Trophoblast cell (in vitro differentiated cells and primary cell): ENCODE results near the gene SETD4.
A peak's percentile ranks its signal among the peaks of the same experiment; 100 is the strongest.

ENCODE experiments used
- DNase-seq, 2 donors: peaks; one replicate each; pipeline ENCODE4 v3.0.0-alpha.2; 2016
- H2AFZ ChIP-seq: 2 replicates; pipeline ENCODE4 v1.6.1; 2013; ENCODE audit warnings: low read length, moderate library complexity, mild to moderate bottlenecking; ENCODE audit not compliant: insufficient read depth, poor library complexity
- H2AK5ac ChIP-seq: 2 replicates; pipeline ENCODE4 v1.6.1; 2013; ENCODE audit warnings: mild to moderate bottlenecking, low read length
- H2BK120ac ChIP-seq: 2 replicates; pipeline ENCODE4 v1.6.1; 2013; ENCODE audit warnings: low read length, mild to moderate bottlenecking, moderate library complexity; ENCODE audit not compliant: insufficient read depth, poor library complexity
- H2BK12ac ChIP-seq: 2 replicates; pipeline ENCODE4 v1.6.1; 2013; ENCODE audit warnings: mild to moderate bottlenecking, low read length, moderate library complexity
- H2BK5ac ChIP-seq: 2 replicates; pipeline ENCODE4 v1.6.1; 2013; ENCODE audit warnings: low read length, low read depth, moderate library complexity, mild to moderate bottlenecking; ENCODE audit not compliant: poor library complexity
- H3K14ac ChIP-seq: 2 replicates; pipeline ENCODE4 v1.6.1; 2013; ENCODE audit warnings: mild to moderate bottlenecking, low read length
- H3K18ac ChIP-seq: 2 replicates; pipeline ENCODE4 v1.6.1; 2013; ENCODE audit warnings: mild to moderate bottlenecking, low read length
- H3K23ac ChIP-seq: 2 replicates; pipeline ENCODE4 v1.6.1; 2013; ENCODE audit warnings: low read length
- H3K27ac ChIP-seq: 2 replicates; pipeline ENCODE4 v1.5.1; 2013; ENCODE audit warnings: low read depth, mild to moderate bottlenecking, inconsistent platforms, low read length, moderate library complexity
- H3K27me3 ChIP-seq: 2 replicates; pipeline ENCODE4 v1.6.1; 2013; ENCODE audit warnings: inconsistent platforms, mild to moderate bottlenecking, low read length, moderate library complexity; ENCODE audit not compliant: insufficient read depth
- H3K36me3 ChIP-seq, 2 experiments: 1 replicate in 1 of 2; 2 replicates in 1 of 2; pipeline ENCODE4 v1.6.1; 2013; ENCODE audit warnings: low read length in 2 of 2, mild to moderate bottlenecking in 2 of 2, moderate library complexity in 1 of 2; ENCODE audit not compliant: insufficient read depth in 2 of 2, control insufficient read depth in 1 of 2
- H3K4ac ChIP-seq: 2 replicates; pipeline ENCODE4 v1.6.1; 2013; ENCODE audit warnings: low read depth, mild to moderate bottlenecking, low read length, moderate library complexity
- H3K4me1 ChIP-seq, 2 experiments: 1 replicate in 1 of 2; 2 replicates in 1 of 2; pipeline ENCODE4 v1.6.1; 2013; ENCODE audit warnings: low read length in 2 of 2, mild to moderate bottlenecking in 2 of 2, moderate library complexity in 1 of 2; ENCODE audit not compliant: insufficient read depth in 2 of 2, control insufficient read depth in 1 of 2
- H3K4me2 ChIP-seq: 2 replicates; pipeline ENCODE4 v1.6.1; 2013; ENCODE audit warnings: inconsistent platforms, mild to moderate bottlenecking, low read length, moderate library complexity
- H3K4me3 ChIP-seq: 2 replicates; pipeline ENCODE4 v1.5.1; 2013; ENCODE audit warnings: mild to moderate bottlenecking, low read depth, low read length, inconsistent platforms
- H3K79me1 ChIP-seq: one replicate; pipeline ENCODE4 v1.6.1; 2013; ENCODE audit warnings: low read length
- H3K79me2 ChIP-seq: 2 replicates; pipeline ENCODE4 v1.6.1; 2013; ENCODE audit warnings: low read length, mild to moderate bottlenecking; ENCODE audit not compliant: control insufficient read depth, insufficient read depth, poor library complexity
- H3K9ac ChIP-seq: 2 replicates; pipeline ENCODE4 v1.6.1; 2013; ENCODE audit warnings: mild to moderate bottlenecking, low read length
- H3K9me3 ChIP-seq: 2 replicates; pipeline ENCODE4 v1.6.1; 2013; ENCODE audit warnings: low read depth, mild to moderate bottlenecking, control low read depth, inconsistent platforms, low read length; ENCODE audit not compliant: insufficient read depth
- H4K12ac ChIP-seq: 2 replicates; pipeline ENCODE4 v1.6.1; 2013; ENCODE audit warnings: low read depth, mild to moderate bottlenecking, low read length, moderate library complexity
- H4K8ac ChIP-seq: 2 replicates; pipeline ENCODE4 v1.6.1; 2013; ENCODE audit warnings: low read depth, mild to moderate bottlenecking, low read length, moderate library complexity
- H4K91ac ChIP-seq: one replicate; pipeline ENCODE4 v1.6.1; 2013; ENCODE audit warnings: low read depth, mild to moderate bottlenecking, low read length, moderate library complexity
- whole genome bisulfite sequencing: extraction: QIAGEN DNeasy Blood & Tissue Kit; methylation state at CpG from one replicate; pipeline ENCODE4 v1.1.7; 2013; ENCODE audit warnings: missing lambda C conversion rate; ENCODE audit not compliant: insufficient read length, insufficient coverage; ENCODE audit errors: extremely low coverage; 5-methylcytosine and 5-hydroxymethylcytosine counted together

The SETD4 gene

GRCh38 chr21:36063375-36064084 lies 3.2 kb upstream of the SETD4 start:
- no peak overlapping the region for H3K4ac ChIP-seq
- no peak overlapping the region for H3K18ac ChIP-seq
- H3K23ac ChIP-seq, result no peak overlapping the region
- DNase-seq, result no peak
- H3K79me1 ChIP-seq, result peaks cover 27% of the 10 kb centered on the region
- peak overlapping the region; percentile 77 for H4K91ac ChIP-seq
- peaks cover 5% of the 10 kb centered on the region for H3K79me2 ChIP-seq
- H3K4me1 ChIP-seq, result peaks cover 7 to 15% of the 10 kb centered on the region in 2 experiments
- H3K9me3 ChIP-seq, result no peaks in the 10 kb centered on the region
- H3K27me3 ChIP-seq, result no peaks in the 10 kb centered on the region
- peak overlapping the region; percentile 54 for H4K8ac ChIP-seq
- H2BK5ac ChIP-seq, result peak overlapping the region; percentile 88
- peak overlapping the region; percentile 44 for H2BK120ac ChIP-seq
- H3K4me2 ChIP-seq, result no peak overlapping the region
- H3K36me3 ChIP-seq, result no peaks in the 10 kb centered on the region
- peak overlapping the region; percentile 87 for H3K27ac ChIP-seq
- peak overlapping the region; percentile 61 for H2BK12ac ChIP-seq
- H3K4me3 ChIP-seq, result no peak overlapping the region
- no peak overlapping the region for H4K12ac ChIP-seq
- peak overlapping the region; percentile 1 for H2AK5ac ChIP-seq
- no peak overlapping the region for H3K9ac ChIP-seq
- 100% methylated on average over 1 of the region's 14 CpGs for WGBS
- H2AFZ ChIP-seq, result no peak overlapping the region
- peak overlapping the region; percentile 28 for H3K14ac ChIP-seq

- H2BK120ac ChIP-seq, result no peak overlapping the region
- no peak overlapping the region for H4K12ac ChIP-seq
- no peaks in the 10 kb centered on the region for H3K9me3 ChIP-seq
- H3K79me1 ChIP-seq, result peaks cover 27% of the 10 kb centered on the region
- no peak overlapping the region for H3K4me3 ChIP-seq
- no CpG with 5 or more reads among the region's 2 CpGs for WGBS
- no peak overlapping the region for H3K4me2 ChIP-seq
- DNase-seq, result no peak
- H2AFZ ChIP-seq, result no peak overlapping the region
- H3K27me3 ChIP-seq, result no peaks in the 10 kb centered on the region
- no peak overlapping the region for H3K4ac ChIP-seq
- no peak overlapping the region for H2AK5ac ChIP-seq
- no peak overlapping the region for H3K9ac ChIP-seq
- peaks cover 9 to 20% of the 10 kb centered on the region in 2 experiments for H3K4me1 ChIP-seq
- H4K8ac ChIP-seq, result no peak overlapping the region
- H4K91ac ChIP-seq, result peak overlapping the region; percentile 26
- no peak overlapping the region for H3K27ac ChIP-seq
- no peak overlapping the region for H3K18ac ChIP-seq
- no peak overlapping the region for H3K23ac ChIP-seq
- H3K79me2 ChIP-seq, result peaks cover 5% of the 10 kb centered on the region
- H3K14ac ChIP-seq, result no peak overlapping the region
- H2BK12ac ChIP-seq, result no peak overlapping the region
- H2BK5ac ChIP-seq, result no peak overlapping the region
- peaks cover 10 to 11% of the 10 kb centered on the region in 2 experiments for H3K36me3 ChIP-seq
Measured at GRCh38 chr21:36061445-36061844, 1.1 kb upstream of the SETD4 start.

- peak overlapping the region; percentile 84 for H4K12ac ChIP-seq
- H4K8ac ChIP-seq, result peak overlapping the region; percentile 82
- H3K36me3 ChIP-seq, result peaks cover 14 to 21% of the 10 kb centered on the region in 2 experiments
- peak overlapping the region; percentile 41 for H2AFZ ChIP-seq
- H2BK12ac ChIP-seq, result no peak overlapping the region
- peak overlapping the region; percentile 87 for H3K4me2 ChIP-seq
- no CpG with 5 or more reads among the region's 34 CpGs for WGBS
- peak overlapping the region; percentile 13 for H2AK5ac ChIP-seq
- H3K4me1 ChIP-seq, result peaks cover 9 to 20% of the 10 kb centered on the region in 2 experiments
- peak overlapping the region; percentile 62 for H3K18ac ChIP-seq
- H3K27ac ChIP-seq, result peak overlapping the region; percentile 95
- DNase-seq, result peak in 1 of 2 donors; percentile 74
- no peaks in the 10 kb centered on the region for H3K9me3 ChIP-seq
- H2BK5ac ChIP-seq, result peak overlapping the region; percentile 70
- H3K9ac ChIP-seq, result peak overlapping the region; percentile 87
- H3K79me2 ChIP-seq, result peaks cover 5% of the 10 kb centered on the region
- H2BK120ac ChIP-seq, result peak overlapping the region; percentile 54
- peak overlapping the region; percentile 94 for H3K4me3 ChIP-seq
- peaks cover 25% of the 10 kb centered on the region for H3K79me1 ChIP-seq
- peak overlapping the region; percentile 88 for H4K91ac ChIP-seq
- H3K4ac ChIP-seq, result peak overlapping the region; percentile 56
- H3K23ac ChIP-seq, result no peak overlapping the region
- H3K27me3 ChIP-seq, result no peaks in the 10 kb centered on the region
- H3K14ac ChIP-seq, result peak overlapping the region; percentile 90
Measured at GRCh38 chr21:36059823-36060158, 535 bp downstream of the SETD4 start.

GRCh38 chr21:36055551-36055950 lies 4.8 kb downstream of the SETD4 start:
- H3K18ac ChIP-seq, result no peak overlapping the region
- WGBS, result no CpG with 5 or more reads among the region's 3 CpGs

More at GRCh38 chr21:36055551-36055950, 4.8 kb downstream of the SETD4 start:
- no peak overlapping the region for H3K23ac ChIP-seq
- peaks cover 10% of the 10 kb centered on the region for H3K79me1 ChIP-seq
- H3K36me3 ChIP-seq, result peaks cover 33 to 42% of the 10 kb centered on the region in 2 experiments
- H3K27me3 ChIP-seq, result no peaks in the 10 kb centered on the region
- no peak overlapping the region for H3K4me3 ChIP-seq
- H3K4me1 ChIP-seq, result peaks cover 2 to 4% of the 10 kb centered on the region in 2 experiments
- H4K91ac ChIP-seq, result no peak overlapping the region
- H4K12ac ChIP-seq, result no peak overlapping the region
- H4K8ac ChIP-seq, result no peak overlapping the region
- no peak overlapping the region for H2BK5ac ChIP-seq
- H2BK120ac ChIP-seq, result no peak overlapping the region
- no peak overlapping the region for H2AK5ac ChIP-seq
- H2AFZ ChIP-seq, result no peak overlapping the region
- no peaks in the 10 kb centered on the region for H3K9me3 ChIP-seq
- H3K14ac ChIP-seq, result no peak overlapping the region
- H3K79me2 ChIP-seq, result peaks cover 5% of the 10 kb centered on the region
- no peak for DNase-seq
- no peak overlapping the region for H3K27ac ChIP-seq
- H3K4ac ChIP-seq, result no peak overlapping the region
- H3K4me2 ChIP-seq, result no peak overlapping the region
- no peak overlapping the region for H3K9ac ChIP-seq
- no peak overlapping the region for H2BK12ac ChIP-seq
